COLO829 (cell line): Measurements from ENCODE around the gene MTURN.

Source experiments
- DNase-seq: peaks from one replicate; pipeline ENCODE4 v3.0.0; 2012; ENCODE audit warnings: low spot score

The MTURN gene

DNA sequence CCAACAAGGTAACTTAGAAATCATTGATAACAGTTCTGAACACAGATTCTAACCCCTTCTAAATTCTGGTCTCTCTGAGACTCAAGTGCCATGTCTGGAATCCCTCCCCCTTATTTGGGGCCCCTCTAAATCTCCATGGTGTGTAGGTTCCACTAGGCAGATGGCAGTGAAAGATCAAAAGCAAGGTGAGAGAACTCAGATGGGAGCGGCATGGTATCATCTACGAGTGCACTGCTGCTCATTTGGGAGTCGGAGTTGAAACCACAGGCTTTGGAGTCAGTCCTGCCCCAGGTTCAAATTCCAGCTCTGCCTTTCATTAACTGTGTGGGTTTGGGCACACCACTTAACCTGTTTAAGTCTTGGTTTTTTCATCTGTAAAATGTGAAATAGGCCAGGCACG is 72.6 kb downstream of the MTURN start:
- no peak for DNase-seq

DNA sequence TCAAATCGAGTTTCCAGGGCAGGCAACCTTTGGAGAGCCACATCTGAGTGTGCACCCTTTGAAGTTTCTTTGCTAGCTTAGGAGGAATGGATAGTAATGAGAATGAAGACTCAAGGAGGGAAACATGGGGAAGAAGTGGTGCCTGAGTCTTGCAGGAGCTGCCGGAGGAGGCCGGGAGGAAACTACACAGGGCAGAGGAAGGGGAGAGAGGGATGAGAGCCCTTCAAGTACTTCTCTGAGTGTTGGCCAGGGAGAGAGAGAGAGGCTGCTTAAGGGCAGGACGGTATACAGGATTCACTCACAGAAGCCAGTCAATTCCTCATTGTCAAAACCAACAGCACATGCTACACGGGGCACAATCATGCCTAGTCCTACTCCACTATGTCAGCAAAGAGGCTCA is 75.2 kb downstream of the MTURN start:
- no peak for DNase-seq
